A549 (cell line): ENCODE measurements around the gene MITF.

Experiments used
- CTCF ChIP-seq: fragments of >200 bp; sonication (Bioruptor Twin); formaldehyde crosslinking; IDR thresholded peaks from 3 replicates; pipeline ENCODE4 v1.5.1; 2016
- EHF ChIP-seq: fragments of 250-450 bp; sonication (Bioruptor Pico); IDR thresholded peaks from 2 replicates; pipeline ENCODE4 v1.5.0; 2020; ENCODE audit warnings: mild to moderate bottlenecking
- EHMT2 ChIP-seq: fragments of 200-600 bp; sonication (generic); IDR thresholded peaks from 2 replicates; pipeline ENCODE4 v1.6.1; 2016; ENCODE audit warnings: antibody characterized with exemption, low read depth, mild to moderate bottlenecking, moderate library complexity
- EP300 ChIP-seq, 2 experiments: fragments of >200 bp; sonication (Bioruptor Twin); formaldehyde crosslinking; IDR thresholded peaks; 2 replicates in 1 of 2; 3 replicates in 1 of 2; pipeline ENCODE4 v1.6.1; 2016 to 2017
- FOSL2 ChIP-seq, 2 experiments: fragments of 450-650 bp in 1 of 2; fragments of >200 bp in 1 of 2; sonication (Bioruptor Twin) in 1 of 2; formaldehyde crosslinking; IDR thresholded peaks; 2 replicates each; pipeline versions ENCODE4 v1.5.0 to v1.6.1; 2016 to 2020; ENCODE audit warnings: mild to moderate bottlenecking in 1 of 2, moderate library complexity in 1 of 2
- JUN ChIP-seq, 2 experiments: fragments of >200 bp; sonication (Bioruptor Twin); formaldehyde crosslinking; IDR thresholded peaks; 2 replicates in 1 of 2; 3 replicates in 1 of 2; pipeline ENCODE4 v1.6.1; 2016 to 2017
- MAX ChIP-seq: IDR thresholded peaks from 2 replicates; pipeline ENCODE4 v1.6.1; 2012
- POLR2A ChIP-seq: IDR thresholded peaks from 2 replicates; pipeline ENCODE4 v1.6.1; 2012; ENCODE audit warnings: mild to moderate bottlenecking, low read length
- RAD21 ChIP-seq, 2 experiments: fragments of >200 bp in 1 of 2; sonication (Bioruptor Twin) in 1 of 2; formaldehyde crosslinking in 1 of 2; IDR thresholded peaks in 1 of 2; conservative IDR thresholded peaks in 1 of 2; 2 replicates in 1 of 2; 3 replicates in 1 of 2; pipeline ENCODE4 v1.6.1; 2012 to 2018; ENCODE audit warnings: inconsistent platforms in 1 of 2
- RFX5 ChIP-seq: fragments of 450-650 bp; IDR thresholded peaks from 2 replicates; pipeline ENCODE4 v1.7.1; 2014; ENCODE audit warnings: antibody characterized with exemption, mild to moderate bottlenecking, moderate library complexity
- SREBF2 ChIP-seq: fragments of 450-650 bp; IDR thresholded peaks from 2 replicates; pipeline ENCODE4 v1.6.1; 2014; ENCODE audit warnings: mild to moderate bottlenecking, moderate library complexity
- ZC3H11A ChIP-seq: fragments of 450-650 bp; IDR thresholded peaks from 2 replicates; pipeline ENCODE4 v1.6.1; 2014; ENCODE audit warnings: antibody characterized with exemption, mild to moderate bottlenecking
- TF ChIP-seq, protein P1 (sequence below): fragments of 200-600 bp; sonication (generic); IDR thresholded peaks from 2 replicates; pipeline ENCODE4 v1.6.1; 2016; ENCODE audit warnings: antibody characterized with exemption, mild to moderate bottlenecking, moderate library complexity
- TF ChIP-seq, protein P2 (sequence below): fragments of 150-350 bp; IDR thresholded peaks from 2 replicates; pipeline ENCODE4 v1.6.1; 2014; ENCODE audit warnings: low read depth, mild to moderate bottlenecking, low read length

- TF ChIP-seq CTCF (no peak), FOSL2 (IDR thresholded peaks at IDR 0.05) (no peak), FOSL2 (CRISPR knock-in tag; IDR thresholded peaks at IDR 0.05) (no peak), EHF (no peak), EP300 (IDR thresholded peaks at IDR 0.05) (no peak), JUN (IDR thresholded peaks at IDR 0.05) (no peak), MAX (no peak), RFX5 (no peak), SREBF2 (no peak), POLR2A (no peak), EHMT2 (no peak), ZC3H11A (no peak), RAD21 (conservative IDR thresholded peaks at IDR 0.05 in 1 of 2, IDR thresholded peaks at IDR 0.05 in 1 of 2) (no peak)
- TF ChIP-seq, protein P1, sequence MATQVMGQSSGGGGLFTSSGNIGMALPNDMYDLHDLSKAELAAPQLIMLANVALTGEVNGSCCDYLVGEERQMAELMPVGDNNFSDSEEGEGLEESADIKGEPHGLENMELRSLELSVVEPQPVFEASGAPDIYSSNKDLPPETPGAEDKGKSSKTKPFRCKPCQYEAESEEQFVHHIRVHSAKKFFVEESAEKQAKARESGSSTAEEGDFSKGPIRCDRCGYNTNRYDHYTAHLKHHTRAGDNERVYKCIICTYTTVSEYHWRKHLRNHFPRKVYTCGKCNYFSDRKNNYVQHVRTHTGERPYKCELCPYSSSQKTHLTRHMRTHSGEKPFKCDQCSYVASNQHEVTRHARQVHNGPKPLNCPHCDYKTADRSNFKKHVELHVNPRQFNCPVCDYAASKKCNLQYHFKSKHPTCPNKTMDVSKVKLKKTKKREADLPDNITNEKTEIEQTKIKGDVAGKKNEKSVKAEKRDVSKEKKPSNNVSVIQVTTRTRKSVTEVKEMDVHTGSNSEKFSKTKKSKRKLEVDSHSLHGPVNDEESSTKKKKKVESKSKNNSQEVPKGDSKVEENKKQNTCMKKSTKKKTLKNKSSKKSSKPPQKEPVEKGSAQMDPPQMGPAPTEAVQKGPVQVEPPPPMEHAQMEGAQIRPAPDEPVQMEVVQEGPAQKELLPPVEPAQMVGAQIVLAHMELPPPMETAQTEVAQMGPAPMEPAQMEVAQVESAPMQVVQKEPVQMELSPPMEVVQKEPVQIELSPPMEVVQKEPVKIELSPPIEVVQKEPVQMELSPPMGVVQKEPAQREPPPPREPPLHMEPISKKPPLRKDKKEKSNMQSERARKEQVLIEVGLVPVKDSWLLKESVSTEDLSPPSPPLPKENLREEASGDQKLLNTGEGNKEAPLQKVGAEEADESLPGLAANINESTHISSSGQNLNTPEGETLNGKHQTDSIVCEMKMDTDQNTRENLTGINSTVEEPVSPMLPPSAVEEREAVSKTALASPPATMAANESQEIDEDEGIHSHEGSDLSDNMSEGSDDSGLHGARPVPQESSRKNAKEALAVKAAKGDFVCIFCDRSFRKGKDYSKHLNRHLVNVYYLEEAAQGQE: no peak
- TF ChIP-seq, protein P2, sequence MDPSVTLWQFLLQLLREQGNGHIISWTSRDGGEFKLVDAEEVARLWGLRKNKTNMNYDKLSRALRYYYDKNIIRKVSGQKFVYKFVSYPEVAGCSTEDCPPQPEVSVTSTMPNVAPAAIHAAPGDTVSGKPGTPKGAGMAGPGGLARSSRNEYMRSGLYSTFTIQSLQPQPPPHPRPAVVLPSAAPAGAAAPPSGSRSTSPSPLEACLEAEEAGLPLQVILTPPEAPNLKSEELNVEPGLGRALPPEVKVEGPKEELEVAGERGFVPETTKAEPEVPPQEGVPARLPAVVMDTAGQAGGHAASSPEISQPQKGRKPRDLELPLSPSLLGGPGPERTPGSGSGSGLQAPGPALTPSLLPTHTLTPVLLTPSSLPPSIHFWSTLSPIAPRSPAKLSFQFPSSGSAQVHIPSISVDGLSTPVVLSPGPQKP: no peak
These were observed 16.5 kb downstream of the MITF start for GRCh38 chr3:69755795-69756194.
